ENCODE measurements around the gene MCM6.

MCM6 gene

DNA sequence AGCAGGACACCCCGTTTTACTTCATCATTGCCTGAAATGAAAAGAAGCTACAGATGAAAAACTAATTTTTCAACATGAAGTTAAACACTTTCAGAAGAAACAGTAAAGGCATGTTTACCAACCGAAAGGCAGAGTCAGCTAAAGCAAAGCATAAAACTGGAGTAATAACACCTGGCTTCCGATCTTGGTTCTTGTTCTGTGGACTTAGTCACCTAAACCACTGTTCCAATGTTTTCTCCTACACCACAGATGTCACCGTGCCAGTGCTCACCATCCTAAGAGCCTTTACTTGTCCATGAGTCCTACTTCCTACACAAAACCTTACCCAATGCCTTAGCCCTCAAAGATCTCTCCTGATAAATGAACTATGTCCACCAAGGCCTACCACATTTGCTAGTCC is 13.5 kb downstream of the MCM6 start:
- DNase-seq = no peak

DNA sequence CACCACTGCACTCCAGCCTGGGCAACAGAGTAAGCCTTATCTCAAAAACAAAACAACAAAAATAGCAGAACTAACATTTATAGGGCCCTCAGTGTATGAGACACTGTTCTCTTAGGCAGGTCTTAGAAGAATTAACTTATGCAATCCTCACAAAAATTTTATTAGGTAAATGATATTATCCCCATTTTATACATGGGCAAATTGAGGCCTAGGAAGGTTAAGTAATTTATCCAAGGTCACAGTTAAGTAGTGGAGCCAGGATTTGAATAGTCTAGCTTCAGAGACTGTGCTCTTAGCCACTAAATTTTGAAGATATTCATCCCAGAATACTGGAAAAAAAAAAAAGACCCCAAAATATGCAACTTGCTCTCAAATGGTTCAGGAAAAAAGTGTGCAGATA is 22.8 kb downstream of the MCM6 start:
- DNase-seq = no peak

DNA sequence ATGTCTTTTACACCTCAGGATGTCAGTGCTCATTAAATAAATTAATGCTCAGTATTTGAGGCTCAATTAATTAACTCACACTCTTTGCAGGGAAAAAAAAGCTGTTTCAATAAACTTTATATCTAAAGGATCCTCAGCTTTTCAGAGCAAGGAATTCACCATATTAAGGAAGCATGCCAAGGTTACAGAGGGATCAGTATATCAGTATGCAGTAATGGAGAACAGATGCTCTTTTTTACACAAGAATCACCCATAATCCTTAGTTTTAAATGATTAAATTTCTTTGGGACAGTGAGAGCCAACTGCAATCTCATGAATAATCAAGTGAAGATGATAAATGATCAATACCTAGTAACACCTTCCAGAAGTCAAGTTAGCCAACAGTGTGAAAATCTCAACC is 24.4 kb downstream of the MCM6 start:
- DNase-seq = no peak

GRCh38 chr2:135850892-135851668 is 25.2 kb downstream of the MCM6 start:
- DNase-seq = no peak

- no peak for DNase-seq
These were observed 27.2 kb downstream of the MCM6 start for GRCh38 chr2:135849087-135849486.

DNA sequence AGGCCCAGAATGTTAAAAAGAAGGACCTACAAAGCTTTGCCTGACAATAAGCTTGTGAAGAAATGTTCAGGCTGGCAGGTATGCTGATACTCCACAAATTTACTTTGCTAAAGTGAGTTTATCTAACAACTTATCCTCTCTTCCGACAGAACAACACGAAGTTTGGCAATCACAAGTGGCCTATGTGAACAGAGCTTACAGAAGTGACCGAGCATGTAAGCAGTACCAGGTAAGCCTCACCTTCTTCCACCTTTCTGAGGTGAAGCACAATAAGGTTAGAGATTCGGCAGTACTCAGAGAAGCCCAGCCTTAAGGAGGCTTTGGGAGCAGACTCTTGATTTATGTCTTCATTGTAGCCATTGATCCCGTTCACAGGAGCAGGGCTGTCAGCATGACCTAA is 30.2 kb downstream of the MCM6 start:
- DNase-seq = no peak

- DNase-seq = no peak
These were observed 31.0 kb downstream of the MCM6 start for GRCh38 chr2:135845257-135845656.

DNA sequence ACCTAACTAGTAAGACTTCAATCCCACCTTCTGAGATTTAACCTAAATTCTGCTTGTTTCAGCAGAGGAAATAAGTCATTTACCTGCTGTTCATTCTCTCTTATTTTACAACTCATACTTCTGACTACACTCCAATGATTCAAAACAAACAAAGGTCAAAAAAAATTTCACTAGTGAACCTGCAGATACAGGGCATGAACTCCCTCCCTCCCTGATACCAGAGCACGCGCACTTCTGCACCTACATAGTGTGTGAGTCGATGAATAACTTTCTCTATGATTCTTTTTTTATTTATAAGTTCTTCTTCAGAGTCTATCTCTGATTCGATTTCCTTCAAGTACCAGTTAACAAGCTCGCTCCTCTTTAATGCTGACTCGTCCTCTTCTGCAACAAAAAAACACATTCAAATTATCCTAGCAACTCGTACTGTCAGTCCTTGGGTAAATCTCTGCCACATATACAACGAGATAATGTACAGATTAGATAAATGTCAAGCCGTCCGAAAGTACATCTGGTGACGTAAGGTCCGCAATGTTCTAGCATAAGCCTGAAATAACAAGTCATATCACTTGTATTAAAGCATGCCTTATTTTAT is 31.8 kb downstream of the MCM6 start:
- DNase-seq = no peak

DNA sequence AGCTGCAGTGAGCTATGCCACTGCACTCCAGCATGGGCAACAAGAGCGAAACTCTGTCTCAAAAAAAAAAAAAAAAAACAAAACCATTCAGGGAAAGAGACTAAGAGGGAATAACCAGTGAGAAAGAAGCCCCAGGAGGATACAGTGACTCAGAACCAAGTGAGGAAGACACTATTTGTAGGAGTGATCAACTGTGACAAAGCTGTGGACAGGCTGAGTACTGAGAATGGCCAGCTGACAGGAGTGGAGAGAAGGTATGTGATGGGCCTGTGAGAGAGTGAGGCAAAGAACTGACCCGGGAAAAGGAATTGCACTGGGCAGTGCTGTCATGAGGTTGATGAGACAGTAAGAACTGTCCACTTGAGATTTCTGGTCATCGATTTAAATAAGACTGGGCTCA is 32.6 kb downstream of the MCM6 start:
- no peak for DNase-seq

DNA sequence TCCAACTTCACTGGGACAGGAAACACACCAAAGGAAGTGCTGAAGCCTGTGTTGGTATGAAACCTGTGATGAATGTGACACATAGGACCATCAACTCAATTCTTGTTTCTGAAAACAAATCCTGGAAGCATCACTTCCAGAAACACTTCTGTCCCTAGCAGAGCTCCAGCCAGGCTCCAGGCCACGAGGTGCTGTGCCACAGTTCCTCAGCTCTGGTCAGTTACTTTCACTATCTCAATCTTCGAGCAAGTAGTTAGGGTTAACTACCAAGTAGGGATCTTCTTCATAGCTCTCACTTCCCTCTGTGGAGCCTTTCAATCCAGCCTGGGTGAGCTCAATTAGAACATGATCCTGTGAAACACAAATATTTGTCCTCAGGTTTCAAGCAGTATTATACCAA is 35.6 kb downstream of the MCM6 start:
- no peak for DNase-seq

DNA sequence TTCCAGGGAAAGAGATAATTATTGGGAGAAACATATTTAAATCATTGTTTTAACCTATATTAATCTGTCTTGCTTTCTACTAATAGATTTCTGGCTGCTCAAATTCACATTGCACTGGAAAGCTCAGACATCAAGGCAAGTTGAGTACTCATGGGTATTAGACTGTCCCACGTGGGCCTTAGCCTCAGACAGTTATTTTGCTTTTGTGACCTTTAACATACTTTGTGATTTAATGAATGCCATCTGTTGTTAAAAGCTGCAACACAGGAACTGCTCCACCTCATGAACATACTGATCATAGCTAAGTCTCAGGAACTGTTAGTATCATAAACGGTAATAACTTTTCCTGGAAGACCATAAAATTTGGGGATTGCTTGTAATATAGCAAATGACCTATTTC is 36.5 kb downstream of the MCM6 start:
- no peak for DNase-seq

- no peak for DNase-seq
These were observed 37.7 kb downstream of the MCM6 start for GRCh38 chr2:135838502-135838901.

- no peak for DNase-seq
These were observed 39.5 kb downstream of the MCM6 start, which contains the start of gene LCT for GRCh38 chr2:135836596-135837270. Gene LCT (minus strand): TSS chr2:135837184. CDS start chr2:135837169, 15 bp downstream.

DNA sequence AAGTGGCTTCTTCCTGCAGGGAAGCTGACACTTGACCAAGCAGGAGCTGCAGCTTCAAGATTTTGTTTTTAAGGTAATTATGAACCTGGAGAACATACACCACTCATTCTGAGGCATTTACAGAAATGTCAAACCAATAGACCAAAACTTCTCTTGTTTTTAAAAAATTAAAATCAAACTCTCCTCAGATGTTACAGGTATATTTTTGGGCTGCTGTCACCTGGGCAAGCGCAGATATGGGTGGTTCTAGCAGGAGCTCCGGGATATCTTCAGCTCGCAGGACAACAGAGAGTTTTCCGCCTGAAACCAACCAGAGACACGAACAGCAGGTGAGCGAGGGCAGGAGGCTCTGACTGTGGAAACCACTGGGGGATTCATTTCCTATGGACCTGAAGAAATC is 43.4 kb downstream of the MCM6 start:
- no peak for DNase-seq

GRCh38 chr2:135831180-135831812 is 44.9 kb downstream of the MCM6 start:
- DNase-seq = no peak

DNA sequence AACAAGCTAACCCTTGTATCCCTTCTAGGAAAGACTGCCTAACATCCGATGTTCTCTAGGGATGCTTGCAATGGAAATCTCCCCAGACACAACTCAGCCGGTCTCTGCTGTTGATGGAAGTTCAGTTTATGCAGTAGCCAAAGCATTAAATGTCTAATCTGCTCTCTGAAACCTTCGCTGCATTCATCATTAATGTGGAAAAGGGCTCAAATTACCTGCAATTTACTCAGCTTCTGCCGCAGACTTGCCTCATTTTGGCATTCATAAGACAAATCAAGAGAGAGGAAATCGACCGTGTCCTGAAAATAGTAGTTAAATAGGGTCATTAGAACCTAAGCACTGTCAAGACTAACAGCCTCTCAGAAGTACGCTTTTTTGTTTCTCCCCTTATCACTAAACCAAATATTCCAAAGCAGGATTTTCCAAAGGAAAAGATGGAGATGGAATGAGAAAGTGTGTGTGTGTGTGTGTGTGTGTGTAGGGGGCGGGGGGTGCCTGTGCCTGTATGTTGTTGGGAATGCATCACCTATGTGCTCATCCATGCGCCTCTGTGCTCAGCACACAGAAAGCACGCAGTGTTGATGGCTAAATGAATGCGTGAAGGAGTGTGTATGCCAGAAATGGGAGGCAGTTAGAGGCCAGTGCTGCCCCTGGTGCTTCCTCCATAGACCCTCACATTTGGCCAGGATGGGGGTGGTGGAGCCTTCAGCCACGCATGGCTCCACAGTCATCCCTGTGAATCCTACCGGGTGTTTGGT is 46.7 kb downstream of the MCM6 start:
- no peak for DNase-seq

DNA sequence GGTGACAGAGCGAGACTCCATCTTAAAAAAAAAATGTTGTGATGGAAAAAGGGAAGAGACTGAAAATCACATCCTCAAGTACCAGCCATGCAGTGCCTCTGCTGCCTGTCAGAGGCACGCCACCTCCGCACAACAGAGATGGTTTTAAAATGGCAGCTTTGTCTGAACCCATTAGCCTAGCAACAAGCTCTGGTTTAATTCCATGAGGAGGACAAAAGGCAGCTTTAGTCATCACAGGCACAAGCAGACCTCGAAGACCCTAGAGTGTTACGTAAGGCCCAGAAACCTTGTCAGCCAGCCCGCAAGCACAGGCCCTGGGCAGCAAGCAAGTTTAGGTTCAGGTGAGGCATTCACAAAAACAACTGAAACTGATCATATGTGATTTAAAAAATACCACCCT is 49.7 kb downstream of the MCM6 start:
- no peak for DNase-seq

- no peak for DNase-seq
These were observed 50.6 kb downstream of the MCM6 start for GRCh38 chr2:135825550-135826176.

DNA sequence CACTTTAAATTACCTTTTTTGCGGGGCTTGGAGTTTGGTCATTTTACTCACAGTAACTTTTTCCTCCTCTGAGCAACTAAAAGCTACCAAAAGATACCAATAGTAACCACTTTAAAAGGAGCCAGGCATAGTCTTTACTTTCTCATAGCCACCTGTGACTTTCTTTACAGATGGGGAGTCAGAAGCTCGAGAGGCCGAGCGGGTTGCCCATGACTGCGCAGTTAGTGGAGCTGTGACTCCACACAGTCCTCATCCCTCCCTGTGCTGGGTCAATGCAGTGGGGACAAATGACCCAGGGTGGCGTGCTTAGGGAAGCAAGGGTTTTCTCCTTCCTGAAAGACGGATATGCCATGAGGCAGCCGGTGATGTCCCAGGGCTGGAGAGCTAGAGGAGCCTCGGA is 51.1 kb downstream of the MCM6 start:
- DNase-seq = no peak

GRCh38 chr2:135822855-135823254 is 53.4 kb downstream of the MCM6 start:
- DNase-seq = no peak

- no peak for DNase-seq
These were observed 55.1 kb downstream of the MCM6 start for GRCh38 chr2:135821190-135821589.

GRCh38 chr2:135820003-135820618 is 56.1 kb downstream of the MCM6 start:
- no peak for DNase-seq

All from NCI-H446 (cell line).